ENCODE measurements around the gene UBAP2.

UBAP2 gene

GRCh38 chr9:34069831-34070230 lies 21.1 kb upstream of the UBAP2 start:
- intact Hi-C loops (cut with DNase I; ENCODE audit: low total_unique reads): loop anchor here (10.0 kb wide), 1 partner anchor 145 kb away; no protein-coding TSS in a partner anchor
- no peak for TF ChIP-seq CTCF (IDR thresholded peaks at IDR 0.05)
- DNase-seq: no peak

DNA sequence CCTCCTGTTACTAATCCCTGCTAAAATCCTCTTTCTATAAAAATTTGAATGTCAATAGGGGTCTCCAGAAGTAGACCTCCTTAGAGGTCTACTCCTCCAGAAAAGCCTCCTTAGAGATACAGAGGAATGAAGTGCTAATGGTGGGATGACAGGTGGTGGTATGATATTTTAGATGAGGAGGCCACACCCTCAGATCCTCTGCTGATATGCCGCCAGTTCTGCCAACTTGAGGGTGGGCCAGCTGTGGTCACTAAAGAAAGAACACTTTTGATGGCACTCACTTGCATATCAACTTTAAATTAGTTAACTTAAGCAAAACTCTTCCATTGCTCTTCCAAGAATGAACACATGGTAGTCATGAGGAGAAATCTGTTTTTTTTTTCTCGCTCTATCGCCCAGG lies 16.9 kb upstream of the UBAP2 start:
- DNase-seq: no peak
- H3K27me3 ChIP-seq: no peaks in the 10 kb centered on the region
- no peak for TF ChIP-seq CTCF (IDR thresholded peaks at IDR 0.05)
- intact Hi-C loops (cut with DNase I; ENCODE audit: low total_unique reads): no loop called here
- H3K36me3 ChIP-seq: no peaks in the 10 kb centered on the region
- H3K27ac ChIP-seq: no peak overlapping the region
- H3K4me3 ChIP-seq: no peak overlapping the region
- no peaks in the 10 kb centered on the region for H3K9me3 ChIP-seq
- peaks cover 0 to under 1% (median 0%) of the 10 kb centered on the region in 4 donors for H3K4me1 ChIP-seq

More at GRCh38 chr9:34069831-34070230, 21.1 kb upstream of the UBAP2 start:
- H3K27me3 ChIP-seq: no peaks in the 10 kb centered on the region
- H3K4me3 ChIP-seq: no peak overlapping the region
- peaks cover 0 to 20% (median 0%) of the 10 kb centered on the region in 4 donors for H3K4me1 ChIP-seq
- H3K9me3 ChIP-seq: no peaks in the 10 kb centered on the region
- no peaks in the 10 kb centered on the region for H3K36me3 ChIP-seq
- H3K27ac ChIP-seq: no peak overlapping the region

- no peak for TF ChIP-seq CTCF (IDR thresholded peaks at IDR 0.05)
- Histone ChIP-seq H3K27me3 (no peaks in the 10 kb centered on the region), H3K4me1 (no peaks in the 10 kb centered on the region), H3K4me3 (no peak overlapping the region), H3K9me3 (no peaks in the 10 kb centered on the region), H3K36me3 (no peaks in the 10 kb centered on the region), H3K27ac (no peak overlapping the region)
- no peak for DNase-seq
- intact Hi-C loops (cut with DNase I; ENCODE audit: low total_unique reads): no loop called here
Observed at GRCh38 chr9:34059954-34060353, 11.3 kb upstream of the UBAP2 start.

DNA sequence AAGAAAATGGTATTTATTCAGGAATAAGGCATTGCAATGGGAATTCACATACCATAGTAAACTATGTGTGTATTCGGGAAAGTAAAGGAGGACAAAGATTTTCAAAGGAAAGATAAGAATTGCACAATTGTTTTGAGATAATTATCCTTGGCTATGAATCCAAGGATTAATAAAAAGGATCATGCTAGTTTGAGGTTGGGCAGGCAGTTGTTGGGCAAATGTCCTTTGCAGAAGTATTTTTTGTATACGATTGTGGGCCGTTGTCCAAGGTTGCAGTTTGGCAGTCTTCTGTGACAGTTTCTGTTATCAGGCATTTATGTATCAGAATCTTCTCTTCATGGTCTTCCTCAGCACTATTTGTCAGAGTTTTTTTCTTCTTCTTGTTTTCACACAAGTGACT lies 10.6 kb upstream of the UBAP2 start:
- Histone ChIP-seq H3K36me3 (no peaks in the 10 kb centered on the region), H3K4me3 (no peak overlapping the region), H3K9me3 (no peaks in the 10 kb centered on the region), H3K27me3 (no peaks in the 10 kb centered on the region), H3K27ac (no peak overlapping the region), H3K4me1 (no peaks in the 10 kb centered on the region)
- intact Hi-C loops (cut with DNase I; ENCODE audit: low total_unique reads): no loop called here
- no peak for DNase-seq
- no peak for TF ChIP-seq CTCF (IDR thresholded peaks at IDR 0.05)

DNA sequence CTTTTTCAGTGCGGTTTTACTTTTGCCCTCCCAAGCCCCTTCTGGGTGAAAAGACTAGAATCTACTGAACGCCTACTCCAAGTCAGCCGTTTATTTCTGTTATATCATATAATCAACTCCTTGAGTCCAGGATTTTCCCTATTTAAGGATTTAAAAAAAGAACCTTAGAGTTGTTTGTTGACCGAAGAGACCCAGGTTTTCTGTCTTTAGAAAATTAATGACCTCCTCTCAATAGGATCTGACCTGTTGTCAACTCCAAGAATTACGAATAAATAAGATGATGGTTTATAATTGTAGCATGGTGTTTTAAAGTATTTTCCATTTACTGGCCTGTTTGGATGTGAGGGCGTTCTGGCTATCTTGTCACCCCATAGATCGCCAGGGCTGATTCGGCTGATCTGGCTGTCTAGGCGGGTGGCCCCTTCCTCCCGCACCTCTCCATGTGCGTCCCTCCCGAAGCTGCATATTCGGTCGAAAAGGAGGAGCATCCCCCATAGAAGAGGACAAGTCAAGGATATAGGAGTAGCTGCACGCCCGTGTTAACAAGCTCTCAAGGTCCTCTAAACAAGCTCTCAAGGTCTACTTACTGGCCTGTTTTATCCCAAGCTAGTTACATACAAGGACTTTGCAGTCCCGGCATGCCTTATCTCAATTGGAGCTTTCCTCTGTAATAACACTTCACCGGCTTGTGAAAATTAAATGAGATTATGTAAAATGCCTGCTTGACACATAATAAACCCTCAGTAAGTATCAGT lies 1.1 kb upstream of the UBAP2 start:
- Histone ChIP-seq H3K4me1 (peaks cover 0 to 20% (median 17%) of the 10 kb centered on the region in 4 donors), H3K9me3 (no peaks in the 10 kb centered on the region), H3K27ac (peak overlapping the region; percentile 83 to 86), H3K4me3 (peak overlapping the region; percentile 80 to 84), H3K27me3 (no peaks in the 10 kb centered on the region), H3K36me3 (no peaks in the 10 kb centered on the region)
- intact Hi-C loops (cut with DNase I; ENCODE audit: low total_unique reads): loop anchor here (5.0 kb wide), 1 partner anchor 233 kb away; the partner anchor contains the start of gene UBE2R2
- no peak for TF ChIP-seq CTCF (IDR thresholded peaks at IDR 0.05)
- no peak for DNase-seq

Measured in tibial artery (tissue), 4 donors.